GM12872 (cell line): ENCODE results near the gene SMURF2.

ENCODE experiments used
- CTCF ChIP-seq: IDR thresholded peaks from 3 replicates; pipeline ENCODE4 v1.5.1; 2011; ENCODE audit warnings: low read depth, mild to moderate bottlenecking, low read length, moderate library complexity; ENCODE audit not compliant: insufficient read depth

Gene SMURF2

DNA sequence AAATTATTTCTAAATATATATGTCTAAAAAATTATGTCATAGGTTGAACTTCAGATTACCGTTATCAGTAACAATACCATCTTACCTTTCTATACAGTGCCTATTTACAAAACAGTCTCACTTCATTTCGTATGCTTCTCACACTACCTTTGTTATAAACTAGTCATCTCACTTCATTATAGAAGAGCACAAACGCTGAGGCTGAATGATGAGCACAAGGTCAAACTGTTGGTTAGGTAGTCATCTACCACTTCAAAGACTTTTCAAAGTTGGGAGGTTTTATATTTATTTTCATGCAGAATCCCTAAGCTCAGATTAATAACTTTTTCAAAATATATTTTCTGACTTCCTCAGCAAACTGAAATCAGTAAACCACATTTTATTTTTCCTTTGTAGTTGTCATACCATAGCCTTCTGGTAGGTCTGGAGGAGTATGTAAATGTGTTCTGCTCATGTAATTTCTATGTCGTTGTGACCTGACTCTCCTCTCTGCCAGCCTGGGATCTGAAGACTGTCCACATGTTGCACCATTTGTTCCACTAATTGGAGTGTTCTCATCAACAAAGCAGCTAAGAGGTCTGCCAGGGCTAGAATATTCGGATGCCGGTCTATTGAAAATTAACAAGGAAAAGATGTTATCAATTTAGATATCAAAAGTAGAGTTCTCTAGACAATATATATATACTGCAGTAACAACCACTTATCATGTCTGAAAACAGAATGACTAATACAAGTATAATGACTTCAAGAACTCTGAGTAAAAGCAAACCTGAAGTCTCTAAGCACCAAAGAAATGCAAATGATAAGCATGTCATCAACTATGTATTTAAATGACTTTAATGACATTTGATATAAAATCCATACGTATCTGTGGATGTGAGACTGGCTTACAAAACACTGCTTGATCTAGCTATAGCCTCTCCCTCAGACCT is 81.5 kb downstream of the SMURF2 start:
- no peak for TF ChIP-seq CTCF

DNA sequence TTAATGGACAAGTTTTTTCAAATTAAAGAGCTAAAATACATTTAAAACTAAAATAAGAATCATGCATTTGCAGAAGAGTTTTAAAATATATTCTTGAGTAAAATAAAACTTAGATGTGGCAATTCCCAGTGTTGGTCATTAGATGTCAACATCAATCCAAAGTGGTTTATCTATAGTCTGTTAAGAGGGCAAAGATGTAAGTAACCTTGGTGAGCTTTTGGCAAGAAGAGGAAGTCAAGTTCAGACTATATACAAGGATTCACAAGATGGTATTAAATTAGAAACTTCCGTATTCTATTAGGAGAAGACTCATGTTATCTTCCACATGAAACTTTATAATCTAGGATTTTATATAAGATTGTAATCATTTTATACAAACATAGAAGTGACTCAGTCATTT is 82.2 kb downstream of the SMURF2 start:
- TF ChIP-seq CTCF: no peak

DNA sequence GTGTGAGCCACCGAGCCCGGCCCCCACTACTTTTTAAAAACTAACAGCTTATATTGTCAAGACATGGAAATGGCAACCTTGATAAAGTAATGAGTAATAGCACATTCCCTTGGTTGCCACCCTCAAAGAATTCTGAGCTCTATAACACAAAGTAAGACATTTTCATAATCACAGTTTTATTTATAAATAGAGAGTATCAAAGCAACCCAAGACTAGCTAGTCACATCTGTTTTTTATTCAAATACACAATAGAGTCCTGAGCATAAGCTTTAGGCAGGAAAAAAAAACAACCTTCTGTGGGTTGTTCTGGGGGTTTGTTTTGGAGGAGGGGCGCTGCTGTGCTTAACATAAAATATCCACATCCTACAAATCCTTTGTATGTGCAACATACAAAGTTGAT is 86.7 kb downstream of the SMURF2 start:
- TF ChIP-seq CTCF: no peak

DNA sequence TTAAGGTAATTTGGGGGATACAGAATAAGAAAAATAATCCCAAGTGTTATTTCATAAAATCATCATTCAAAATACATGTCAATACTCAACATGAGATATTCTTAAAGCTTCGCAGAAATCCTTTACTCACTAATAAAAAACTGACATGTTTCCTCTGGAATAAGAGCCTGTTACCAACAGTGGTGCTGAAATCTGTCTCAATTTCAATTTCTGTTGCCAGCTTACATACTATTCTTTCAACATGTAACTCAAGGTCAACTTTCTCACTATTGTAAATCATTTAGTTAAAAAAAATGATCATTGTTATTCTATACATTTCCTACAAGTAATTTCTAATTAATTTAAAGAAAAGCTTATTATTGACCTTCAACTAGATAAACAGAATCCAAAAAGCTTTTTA is 87.5 kb downstream of the SMURF2 start:
- TF ChIP-seq CTCF: no peak

- no peak for TF ChIP-seq CTCF
Observed at GRCh38 chr17:64573214-64573613, 88.9 kb downstream of the SMURF2 start.

DNA sequence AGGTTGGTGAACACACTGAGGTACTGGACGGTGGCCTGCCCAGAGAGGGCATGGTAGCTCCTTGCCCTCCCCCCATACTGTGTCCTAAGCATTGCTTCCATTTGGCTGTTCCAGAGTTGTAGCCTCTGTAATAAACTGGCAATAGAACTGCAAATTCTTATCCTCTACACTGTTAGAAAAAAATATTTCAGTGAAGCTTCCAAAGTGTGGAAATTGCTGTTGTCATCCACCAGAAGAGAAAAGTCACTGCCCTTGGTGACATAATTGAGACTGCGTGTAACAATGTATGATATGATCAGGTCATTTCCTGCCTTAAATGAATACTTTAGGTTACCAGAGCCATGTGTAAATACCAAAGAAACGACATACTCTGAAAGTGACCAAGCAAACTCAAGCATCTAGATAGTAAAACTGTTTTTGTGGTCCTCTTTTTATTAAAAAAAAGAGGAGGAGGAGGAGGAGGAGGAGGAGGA is 89.4 kb downstream of the SMURF2 start:
- no peak for TF ChIP-seq CTCF

DNA sequence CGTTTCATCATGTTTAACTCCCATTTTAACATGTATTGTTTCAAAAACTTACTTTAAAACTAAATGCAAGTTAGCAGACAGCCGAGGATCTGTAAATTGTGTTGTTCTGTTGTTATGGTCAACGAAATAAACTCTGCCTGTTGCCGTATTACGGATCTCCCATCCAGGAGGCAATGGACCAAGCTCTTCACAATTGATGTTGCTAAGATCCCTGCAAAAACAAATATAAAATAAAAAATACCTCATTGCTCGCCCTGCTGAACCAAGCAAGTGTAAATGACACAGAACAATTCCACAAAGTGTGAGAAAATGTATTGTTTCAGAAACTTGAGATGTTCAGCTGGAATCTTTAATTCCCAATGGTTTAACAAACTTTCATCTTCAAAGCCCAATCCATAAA is 90.4 kb downstream of the SMURF2 start:
- TF ChIP-seq CTCF: no peak
